HG03442 (cell line): ENCODE results near the gene PLXNA3.

Source experiments
- ATAC-seq: cut with Tn5 transposase; IDR thresholded peaks from one replicate; pipeline ENCODE4 v1.9.1; 2021; ENCODE audit warnings: mild to moderate bottlenecking, moderate library complexity; ENCODE audit not compliant: unreplicated experiment

Gene PLXNA3

DNA sequence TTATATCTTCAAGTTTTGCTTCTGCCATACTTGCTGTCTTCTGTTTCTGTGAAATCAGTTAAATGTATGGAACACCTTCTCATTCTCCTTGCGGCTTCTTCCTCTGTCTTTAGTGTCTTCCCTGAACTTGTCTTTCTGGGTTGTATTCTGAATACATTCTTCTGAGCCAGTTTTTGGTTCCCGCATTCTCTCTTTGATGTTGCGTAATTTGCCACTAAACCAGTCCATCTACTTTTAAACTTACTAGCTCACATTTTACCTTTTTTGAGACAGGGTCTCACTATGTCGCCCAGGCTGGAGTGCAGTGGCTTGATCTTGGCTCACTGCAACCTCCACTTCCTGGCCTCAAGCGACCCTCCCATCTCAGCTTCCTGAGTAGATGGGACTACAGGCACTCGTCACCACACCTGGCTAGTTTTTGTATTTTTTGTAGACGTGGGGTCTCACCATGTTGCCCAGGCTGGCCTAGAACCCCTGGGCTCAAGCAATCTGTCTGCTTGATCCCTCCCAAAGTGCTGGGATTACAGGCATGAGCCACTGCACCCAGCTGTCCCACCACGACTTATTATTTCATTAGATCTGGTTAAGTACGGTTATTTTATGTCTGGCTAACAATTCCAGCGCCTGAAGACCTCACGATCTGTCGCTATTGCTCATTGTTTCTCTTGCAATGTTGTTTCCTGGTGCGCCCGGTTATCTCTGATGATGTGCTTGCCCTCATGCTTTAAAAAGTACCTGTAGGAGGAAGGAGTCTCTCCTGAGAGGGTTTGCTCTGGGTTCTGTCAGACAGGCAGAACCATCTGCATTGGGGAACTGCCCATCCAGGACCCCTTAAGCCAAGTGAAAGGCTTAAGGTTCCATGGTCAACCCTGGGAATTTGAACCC is 67.8 kb downstream of the PLXNA3 start:
- ATAC-seq, result no peak

DNA sequence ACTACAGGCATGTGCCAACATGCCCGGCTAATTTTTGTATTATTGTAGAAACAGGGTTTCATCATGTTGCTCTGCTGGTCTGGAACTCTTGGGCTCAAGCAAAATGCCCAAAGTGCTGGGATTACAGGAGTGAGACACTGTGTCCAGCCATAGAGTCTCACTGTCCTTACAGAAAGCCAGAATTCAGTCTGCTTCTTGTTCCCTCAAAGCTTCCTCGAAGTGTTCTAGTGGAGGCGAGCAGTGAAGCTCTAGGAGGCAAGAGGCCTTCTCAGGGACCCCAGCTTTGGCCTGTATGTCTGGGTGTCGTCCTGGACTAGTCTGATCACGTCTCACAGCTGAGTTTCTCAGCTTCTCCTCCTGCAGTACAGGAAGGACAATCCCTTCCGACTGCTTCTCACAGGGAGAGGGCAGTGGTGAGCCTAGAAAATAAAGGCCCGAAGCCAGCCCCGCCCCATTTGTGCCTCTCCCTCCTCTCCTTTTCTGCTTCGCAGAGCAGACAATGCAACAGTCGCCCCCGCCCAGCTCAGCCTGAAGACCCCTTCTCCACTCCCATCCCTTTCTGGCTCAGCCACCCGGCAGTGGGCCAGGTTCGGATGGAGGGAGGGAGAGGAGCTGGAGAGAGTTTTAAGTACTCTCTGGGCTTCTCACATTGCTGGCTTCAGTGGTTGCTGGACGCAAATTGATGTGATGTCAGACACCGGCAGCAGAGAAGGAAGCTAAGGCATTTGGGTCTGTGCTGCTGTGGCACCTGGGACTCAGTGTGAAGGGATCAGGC is 69.0 kb downstream of the PLXNA3 start:
- no peak for ATAC-seq
